ENCODE results near the gene CAMKK2.

- TF ChIP-seq CTCF (conservative IDR thresholded peaks at IDR 0.05; ENCODE audit: low read length) (no peak), EZH2phosphoT487 (IDR thresholded peaks at IDR 0.05; ENCODE audit: borderline replicate concordance, low read depth, low read length) (no peak)
Observed at GRCh38 chr12:121240062-121240420, 56.5 kb downstream of the CAMKK2 start.
